Astrocyte (in vitro differentiated cells and primary cell): ENCODE measurements around the gene HOXD1.

Source experiments
- CTCF ChIP-seq: IDR thresholded peaks from 2 replicates; pipeline ENCODE4 v1.5.1; 2011; ENCODE audit warnings: low read depth, mild to moderate bottlenecking, inconsistent platforms, low read length, moderate library complexity; ENCODE audit not compliant: insufficient read depth
- EZH2 ChIP-seq: IDR thresholded peaks from 2 replicates; pipeline ENCODE4 v1.6.1; 2012; ENCODE audit warnings: mild to moderate bottlenecking, low read length, inconsistent platforms; ENCODE audit not compliant: insufficient read depth

- TF ChIP-seq EZH2 (peak; percentile 86), CTCF (no peak)
Measured at GRCh38 chr2:176164611-176165369, 23.7 kb upstream of the HOXD1 start.
